SU-DHL-6 (cell line): ENCODE measurements around the gene NELL1.

ENCODE experiments used
- H2AFZ ChIP-seq: fragments of 200-600 bp; sonication (generic); 2 replicates; pipeline ENCODE4 v1.6.1; 2014; ENCODE audit warnings: low read depth, mild to moderate bottlenecking, moderate library complexity, mixed read lengths, antibody characterized with exemption, low read length; ENCODE audit not compliant: severe bottlenecking
- H3F3A ChIP-seq: fragments of 200-600 bp; shearing (Covaris generic); 2 replicates; pipeline ENCODE4 v1.6.0; 2016; ENCODE audit warnings: antibody characterized with exemption, mild to moderate bottlenecking; ENCODE audit not compliant: insufficient read depth
- H3K27ac ChIP-seq: fragments of 200-600 bp; sonication (generic); 2 replicates; pipeline ENCODE4 v1.5.1; 2016; ENCODE audit warnings: low read depth, mild to moderate bottlenecking, low read length, moderate library complexity, mixed read lengths
- H3K27me3 ChIP-seq: fragments of 200-600 bp; sonication (generic), shearing (Covaris generic); 2 replicates; pipeline ENCODE4 v1.6.0; 2014; ENCODE audit warnings: mild to moderate bottlenecking, low read length
- H3K36me3 ChIP-seq: fragments of 200-600 bp; sonication (generic); 2 replicates; pipeline ENCODE4 v1.6.1; 2014; ENCODE audit warnings: mild to moderate bottlenecking, low read length, mixed read lengths
- H3K4me2 ChIP-seq: fragments of 300-600, 200-600 bp; shearing (Covaris generic), sonication (generic); 2 replicates; pipeline ENCODE4 v1.6.0; 2014; ENCODE audit warnings: low read length, low read depth, mild to moderate bottlenecking; ENCODE audit not compliant: poor library complexity, severe bottlenecking
- H3K4me3 ChIP-seq: fragments of 200-600 bp; sonication (generic); 2 replicates; pipeline ENCODE4 v1.5.1; 2014; ENCODE audit warnings: antibody characterized with exemption, low read length, mild to moderate bottlenecking, mixed read lengths; ENCODE audit not compliant: insufficient read depth, poor library complexity, severe bottlenecking
- H3K79me2 ChIP-seq: fragments of 200-600 bp; sonication (generic); 2 replicates; pipeline ENCODE4 v1.6.1; 2014; ENCODE audit warnings: mild to moderate bottlenecking, low read length, moderate library complexity; ENCODE audit not compliant: insufficient read depth
- H3K9ac ChIP-seq: fragments of 200-600 bp; sonication (generic); 2 replicates; pipeline ENCODE4 v1.7.0; 2014; ENCODE audit warnings: mild to moderate bottlenecking, low read length
- H3K9me2 ChIP-seq: fragments of 200-600 bp; sonication (generic); replicated peaks from 2 replicates; pipeline ENCODE4 v1.6.1; 2014; ENCODE audit warnings: low read length; ENCODE audit not compliant: insufficient read depth
- H3K9me3 ChIP-seq: fragments of 200-600 bp; sonication (generic); 2 replicates; pipeline ENCODE4 v1.6.1; 2014; ENCODE audit warnings: low read length, mixed read lengths; ENCODE audit not compliant: insufficient read depth
- H4K20me1 ChIP-seq: fragments of 200-600 bp; sonication (generic); 2 replicates; pipeline ENCODE4 v1.6.1; 2014; ENCODE audit warnings: low read depth, mild to moderate bottlenecking, antibody characterized with exemption, low read length, moderate library complexity, mixed read lengths
- CTCF ChIP-seq: fragments of 200-600 bp; sonication (generic); IDR thresholded peaks from one replicate; pipeline ENCODE4 v1.5.1; 2017; ENCODE audit warnings: antibody characterized with exemption, mild to moderate bottlenecking, low read length, moderate library complexity; ENCODE audit not compliant: insufficient read depth, poor library complexity, severe bottlenecking
- EZH2phosphoT487 ChIP-seq: fragments of 200-600 bp; sonication (generic), shearing (Covaris generic); conservative IDR thresholded peaks from 2 replicates; pipeline ENCODE4 v1.6.1; 2018; ENCODE audit warnings: mild to moderate bottlenecking, antibody characterized with exemption, low read length, moderate library complexity, mixed read lengths

NELL1 gene

GRCh38 chr11:21142007-21142406, 472.6 kb downstream of the NELL1 start:
- no peaks in the 10 kb centered on the region for H4K20me1 ChIP-seq
- TF ChIP-seq CTCF (no peak), EZH2phosphoT487 (no peak)

GRCh38 chr11:21144531-21144930, 475.1 kb downstream of the NELL1 start:
- Histone ChIP-seq H3K4me3 (no peak overlapping the region), H3K9me3 (no peaks in the 10 kb centered on the region), H3K9ac (no peak overlapping the region), H2AFZ (no peak overlapping the region), H3K79me2 (no peaks in the 10 kb centered on the region), H3K27ac (no peak overlapping the region), H3K27me3 (no peaks in the 10 kb centered on the region), H3K36me3 (no peaks in the 10 kb centered on the region), H4K20me1 (no peaks in the 10 kb centered on the region), H3F3A (no peaks in the 10 kb centered on the region), H3K4me2 (no peak overlapping the region), H3K9me2 (no peaks in the 10 kb centered on the region)
- TF ChIP-seq EZH2phosphoT487 (no peak), CTCF (no peak)

More at GRCh38 chr11:21142007-21142406, 472.6 kb downstream of the NELL1 start:
- no peak overlapping the region for H3K9ac ChIP-seq
- H3K36me3 ChIP-seq, result no peaks in the 10 kb centered on the region
- no peaks in the 10 kb centered on the region for H3K9me2 ChIP-seq
- H3K4me3 ChIP-seq, result no peak overlapping the region
- H2AFZ ChIP-seq, result no peak overlapping the region
- no peaks in the 10 kb centered on the region for H3K27me3 ChIP-seq
- H3K27ac ChIP-seq, result no peak overlapping the region
- no peaks in the 10 kb centered on the region for H3F3A ChIP-seq
- H3K9me3 ChIP-seq, result no peaks in the 10 kb centered on the region
- H3K79me2 ChIP-seq, result no peaks in the 10 kb centered on the region
- H3K4me2 ChIP-seq, result no peak overlapping the region

- H4K20me1 ChIP-seq, result no peaks in the 10 kb centered on the region
- H3K9me2 ChIP-seq, result no peaks in the 10 kb centered on the region
- H2AFZ ChIP-seq, result no peak overlapping the region
- no peak overlapping the region for H3K9ac ChIP-seq
- no peaks in the 10 kb centered on the region for H3K27me3 ChIP-seq
- H3K36me3 ChIP-seq, result no peaks in the 10 kb centered on the region
- no peak for TF ChIP-seq CTCF
- TF ChIP-seq EZH2phosphoT487, result no peak
- H3K4me2 ChIP-seq, result no peak overlapping the region
- H3K27ac ChIP-seq, result no peak overlapping the region
- H3K79me2 ChIP-seq, result no peaks in the 10 kb centered on the region
- H3K4me3 ChIP-seq, result no peak overlapping the region
- H3K9me3 ChIP-seq, result no peaks in the 10 kb centered on the region
- H3F3A ChIP-seq, result no peaks in the 10 kb centered on the region
These were observed 479.0 kb downstream of the NELL1 start for GRCh38 chr11:21148376-21148775.

- Histone ChIP-seq H2AFZ (no peak overlapping the region), H3K36me3 (no peaks in the 10 kb centered on the region), H3K4me2 (no peak overlapping the region), H3K27ac (no peak overlapping the region), H3F3A (no peaks in the 10 kb centered on the region), H4K20me1 (no peaks in the 10 kb centered on the region), H3K9ac (no peak overlapping the region), H3K4me3 (no peak overlapping the region), H3K9me2 (no peaks in the 10 kb centered on the region), H3K9me3 (no peaks in the 10 kb centered on the region), H3K79me2 (no peaks in the 10 kb centered on the region), H3K27me3 (no peaks in the 10 kb centered on the region)
- TF ChIP-seq EZH2phosphoT487 (no peak), CTCF (no peak)
These were observed 490.8 kb downstream of the NELL1 start for GRCh38 chr11:21160140-21160539.
